HG03342 (cell line): ENCODE data around the gene GRB10.

Experiments
- ATAC-seq: cut with Tn5 transposase; IDR thresholded peaks from one replicate; pipeline ENCODE4 v1.9.1; 2021; ENCODE audit warnings: mild to moderate bottlenecking, moderate library complexity; ENCODE audit not compliant: unreplicated experiment

Gene GRB10

GRCh38 chr7:50721661-50722259 is 60.9 kb downstream of the GRB10 start:
- no peak for ATAC-seq

- ATAC-seq, result no peak
Observed at GRCh38 chr7:50721160-50721559, 61.5 kb downstream of the GRB10 start.

GRCh38 chr7:50720295-50720694 is 62.4 kb downstream of the GRB10 start:
- no peak for ATAC-seq

- no peak for ATAC-seq
Observed at GRCh38 chr7:50718876-50719275, 63.8 kb downstream of the GRB10 start.

GRCh38 chr7:50718311-50718710 is 64.4 kb downstream of the GRB10 start:
- ATAC-seq, result no peak

- ATAC-seq, result no peak
Observed at GRCh38 chr7:50717181-50717580, 65.5 kb downstream of the GRB10 start.

- ATAC-seq, result no peak
Observed at GRCh38 chr7:50714857-50715256, 67.8 kb downstream of the GRB10 start.

- ATAC-seq, result no peak
Observed at GRCh38 chr7:50713123-50713965, 69.4 kb downstream of the GRB10 start.

- ATAC-seq, result no peak
Observed at GRCh38 chr7:50712252-50713122, 70.2 kb downstream of the GRB10 start.

- ATAC-seq, result no peak
Observed at GRCh38 chr7:50711271-50712175, 71.2 kb downstream of the GRB10 start.

GRCh38 chr7:50710441-50711154 is 72.1 kb downstream of the GRB10 start:
- no peak for ATAC-seq

- no peak for ATAC-seq
Observed at GRCh38 chr7:50709151-50709550, 73.5 kb downstream of the GRB10 start.

GRCh38 chr7:50707236-50708006 is 75.3 kb downstream of the GRB10 start:
- ATAC-seq, result no peak

- ATAC-seq, result no peak
Observed at GRCh38 chr7:50706469-50706937, 76.2 kb downstream of the GRB10 start.

- ATAC-seq, result no peak
Observed at GRCh38 chr7:50704844-50705243, 77.9 kb downstream of the GRB10 start.

- no peak for ATAC-seq
Observed at GRCh38 chr7:50703654-50704053, 79.0 kb downstream of the GRB10 start.

- ATAC-seq, result no peak
Observed at GRCh38 chr7:50699143-50699542, 83.6 kb downstream of the GRB10 start.

GRCh38 chr7:50697748-50698147 is 84.9 kb downstream of the GRB10 start:
- no peak for ATAC-seq
